Measurements from ENCODE around the gene MAD2L2.

DNA sequence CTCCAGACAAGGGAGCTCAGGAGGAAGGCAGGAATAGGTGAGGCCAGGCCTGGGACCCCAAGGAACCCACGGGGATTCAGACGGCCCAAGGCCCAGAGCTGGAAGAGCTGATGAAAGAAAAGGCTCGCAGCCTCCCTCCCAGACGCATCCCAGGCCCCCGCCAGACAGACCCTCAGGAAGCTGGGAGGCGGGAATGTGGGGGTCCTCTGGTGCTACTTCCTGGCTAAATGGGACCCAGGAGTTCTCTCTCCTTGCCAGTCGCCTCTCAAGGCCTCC lies 27.1 kb downstream of the MAD2L2 start:
- TF ChIP-seq, protein P1, sequence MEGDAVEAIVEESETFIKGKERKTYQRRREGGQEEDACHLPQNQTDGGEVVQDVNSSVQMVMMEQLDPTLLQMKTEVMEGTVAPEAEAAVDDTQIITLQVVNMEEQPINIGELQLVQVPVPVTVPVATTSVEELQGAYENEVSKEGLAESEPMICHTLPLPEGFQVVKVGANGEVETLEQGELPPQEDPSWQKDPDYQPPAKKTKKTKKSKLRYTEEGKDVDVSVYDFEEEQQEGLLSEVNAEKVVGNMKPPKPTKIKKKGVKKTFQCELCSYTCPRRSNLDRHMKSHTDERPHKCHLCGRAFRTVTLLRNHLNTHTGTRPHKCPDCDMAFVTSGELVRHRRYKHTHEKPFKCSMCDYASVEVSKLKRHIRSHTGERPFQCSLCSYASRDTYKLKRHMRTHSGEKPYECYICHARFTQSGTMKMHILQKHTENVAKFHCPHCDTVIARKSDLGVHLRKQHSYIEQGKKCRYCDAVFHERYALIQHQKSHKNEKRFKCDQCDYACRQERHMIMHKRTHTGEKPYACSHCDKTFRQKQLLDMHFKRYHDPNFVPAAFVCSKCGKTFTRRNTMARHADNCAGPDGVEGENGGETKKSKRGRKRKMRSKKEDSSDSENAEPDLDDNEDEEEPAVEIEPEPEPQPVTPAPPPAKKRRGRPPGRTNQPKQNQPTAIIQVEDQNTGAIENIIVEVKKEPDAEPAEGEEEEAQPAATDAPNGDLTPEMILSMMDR (IDR thresholded peaks at IDR 0.05; ENCODE audit: low read depth, low read length): no peak
- TF ChIP-seq EZH2phosphoT487 (IDR thresholded peaks at IDR 0.05; ENCODE audit: low read depth): no peak

Data from OCI-LY3 (cell line).